NCI-H226 (cell line): ENCODE results near the gene NDC1.

Experiments
- DNase-seq: peaks from one replicate; pipeline ENCODE4 v3.0.0-alpha.2; 2015

Gene NDC1

GRCh38 chr1:53729456-53730223 is 108.5 kb downstream of the NDC1 start:
- DNase-seq: no peak

GRCh38 chr1:53728702-53729455 is 109.2 kb downstream of the NDC1 start:
- DNase-seq: no peak

- no peak for DNase-seq
Measured at GRCh38 chr1:53728196-53728595, 109.9 kb downstream of the NDC1 start.

GRCh38 chr1:53727461-53728092 is 110.5 kb downstream of the NDC1 start:
- no peak for DNase-seq

GRCh38 chr1:53726009-53726600 is 112.0 kb downstream of the NDC1 start:
- DNase-seq: no peak

GRCh38 chr1:53725238-53725689 is 112.8 kb downstream of the NDC1 start:
- DNase-seq: no peak

GRCh38 chr1:53722025-53722424 is 116.1 kb downstream of the NDC1 start:
- no peak for DNase-seq

- no peak for DNase-seq
Measured at GRCh38 chr1:53721088-53721487, 117.0 kb downstream of the NDC1 start.

- DNase-seq: no peak
Measured at GRCh38 chr1:53719469-53719868, 118.6 kb downstream of the NDC1 start.

GRCh38 chr1:53718443-53718842 is 119.7 kb downstream of the NDC1 start:
- no peak for DNase-seq

- DNase-seq: no peak
Measured at GRCh38 chr1:53717025-53717804, 120.9 kb downstream of the NDC1 start.

- DNase-seq: no peak
Measured at GRCh38 chr1:53716150-53716549, 121.9 kb downstream of the NDC1 start.

GRCh38 chr1:53715478-53715877 is 122.6 kb downstream of the NDC1 start:
- DNase-seq: no peak
